Smooth muscle cell (in vitro differentiated cells): ENCODE measurements around the gene SUFU. TPM values are rescaled to one million over a fixed set of nuclear protein-coding genes. Genes with fewer than 3 reads are reported as not detected.

Experiments
- DNase-seq: peaks from one replicate; lab custom pipeline; 2025; ENCODE audit not compliant: unreplicated experiment; lab: John Stamatoyannopoulos, UW
- H2AFZ ChIP-seq: fragments of 200-600 bp; sonication (generic); 2 replicates; pipeline ENCODE4 v1.6.0; 2016; ENCODE audit warnings: antibody characterized with exemption, low read depth, mild to moderate bottlenecking
- H3F3A ChIP-seq: fragments of 200-600 bp; sonication (generic); 2 replicates; pipeline ENCODE4 v1.6.0; 2017; ENCODE audit warnings: antibody characterized with exemption, low read depth
- H3K27ac ChIP-seq: fragments of 200-600 bp; sonication (generic); 2 replicates; pipeline ENCODE4 v1.5.1; 2016; ENCODE audit warnings: low read depth, mild to moderate bottlenecking
- H3K27me3 ChIP-seq: fragments of 200-600 bp; sonication (generic); 2 replicates; pipeline ENCODE4 v1.6.1; 2016; ENCODE audit warnings: low read depth, mild to moderate bottlenecking
- H3K36me3 ChIP-seq: fragments of 200-600 bp; sonication (generic); 2 replicates; pipeline ENCODE4 v1.5.1; 2016; ENCODE audit warnings: low read depth
- H3K4me1 ChIP-seq: fragments of 200-600 bp; sonication (generic); 2 replicates; pipeline ENCODE4 v1.5.1; 2016; ENCODE audit warnings: low read depth
- H3K4me2 ChIP-seq: fragments of 200-600 bp; sonication (generic); 2 replicates; pipeline ENCODE4 v1.6.0; 2016; ENCODE audit warnings: mild to moderate bottlenecking
- H3K4me3 ChIP-seq: fragments of 200-600 bp; sonication (generic); 2 replicates; pipeline ENCODE4 v1.5.1; 2016; ENCODE audit warnings: mild to moderate bottlenecking
- H3K79me2 ChIP-seq: fragments of 200-600 bp; sonication (generic); 2 replicates; pipeline ENCODE4 v1.6.0; 2016; ENCODE audit warnings: low read depth, mild to moderate bottlenecking
- H3K9ac ChIP-seq: fragments of 200-600 bp; sonication (generic); 2 replicates; pipeline ENCODE4 v1.6.0; 2016; ENCODE audit warnings: low read depth
- H3K9me3 ChIP-seq: fragments of 200-600 bp; sonication (generic); replicated peaks from 2 replicates; pipeline ENCODE4 v1.5.1; 2016; ENCODE audit warnings: low read depth
- H4K20me1 ChIP-seq: fragments of 200-600 bp; sonication (generic); 2 replicates; pipeline ENCODE4 v1.6.0; 2016; ENCODE audit warnings: low read depth
- CTCF ChIP-seq: fragments of 200-600 bp; sonication (generic); IDR thresholded peaks from 2 replicates; pipeline ENCODE4 v1.5.1; 2017; ENCODE audit warnings: borderline replicate concordance, mild to moderate bottlenecking, antibody characterized with exemption; ENCODE audit not compliant: insufficient read depth, poor library complexity, severe bottlenecking
- WGBS: methylation state at CpG from one replicate; pipeline ENCODE4 v1.1.7; 2016; ENCODE audit warnings: low lambda C conversion rate; 5-methylcytosine and 5-hydroxymethylcytosine counted together
- polyA plus RNA-seq: library from polyadenylated mRNA; unstranded; fragments of >200 nt; fragmentation: Nextera tagmentation; extraction: Ambion mirVana; gene quantifications from 2 replicates; pipeline ENCODE4 v1.2.1, GENCODE V29; 2016
- total RNA-seq: library from RNA; depleted of rRNA; stranded (reverse); fragments of >200 nt; gene quantifications from 2 replicates; pipeline ENCODE4 v1.2.3, GENCODE V29; 2014

Gene SUFU
- total and polyA plus RNA-seq, 2 experiments from 2014 or later = 8.5 to 17.2 TPM

- Histone ChIP-seq H3K27me3 (no peaks in the 10 kb centered on the region), H3K27ac (no peak overlapping the region), H3K9ac (no peak overlapping the region), H3K9me3 (no peaks in the 10 kb centered on the region), H3F3A (no peaks in the 10 kb centered on the region), H3K36me3 (no peaks in the 10 kb centered on the region), H3K79me2 (no peaks in the 10 kb centered on the region), H3K4me3 (no peak overlapping the region), H4K20me1 (no peaks in the 10 kb centered on the region), H2AFZ (no peak overlapping the region), H3K4me2 (no peak overlapping the region), H3K4me1 (peaks cover 3% of the 10 kb centered on the region)
- DNase-seq = no peak
- no peak for TF ChIP-seq CTCF
- 44% methylated on average over 1 of the region's 1 CpG for WGBS
These were observed 112.4 kb downstream of the SUFU start for GRCh38 chr10:102616066-102616770.

GRCh38 chr10:102617041-102617440, 113.3 kb downstream of the SUFU start:
- Histone ChIP-seq H3K36me3 (no peaks in the 10 kb centered on the region), H4K20me1 (no peaks in the 10 kb centered on the region), H3K27ac (no peak overlapping the region), H3K4me2 (no peak overlapping the region), H3F3A (no peaks in the 10 kb centered on the region), H3K79me2 (no peaks in the 10 kb centered on the region), H3K27me3 (no peaks in the 10 kb centered on the region), H2AFZ (no peak overlapping the region), H3K9me3 (no peaks in the 10 kb centered on the region), H3K4me3 (no peak overlapping the region), H3K4me1 (peaks cover 10% of the 10 kb centered on the region), H3K9ac (no peak overlapping the region)
- 96% methylated on average over 9 of the region's 9 CpGs for WGBS
- no peak for DNase-seq
- TF ChIP-seq CTCF = no peak

GRCh38 chr10:102617816-102618215, 114.0 kb downstream of the SUFU start:
- no peaks in the 10 kb centered on the region for H4K20me1 ChIP-seq
- no peak overlapping the region for H3K4me3 ChIP-seq
- no peaks in the 10 kb centered on the region for H3K9me3 ChIP-seq
- DNase-seq = no peak
- H3K4me1 ChIP-seq = peaks cover 12% of the 10 kb centered on the region
- no peak overlapping the region for H3K4me2 ChIP-seq
- H3K36me3 ChIP-seq = no peaks in the 10 kb centered on the region
- TF ChIP-seq CTCF = no peak
- H2AFZ ChIP-seq = no peak overlapping the region
- no peak overlapping the region for H3K9ac ChIP-seq
- no peak overlapping the region for H3K27ac ChIP-seq
- WGBS = 96% methylated on average over 8 of the region's 8 CpGs
- no peaks in the 10 kb centered on the region for H3K27me3 ChIP-seq
- H3F3A ChIP-seq = no peaks in the 10 kb centered on the region
- no peaks in the 10 kb centered on the region for H3K79me2 ChIP-seq
